HepG2 (cell line): ENCODE measurements around the gene JMJD1C. TPM values are rescaled to one million over a fixed set of nuclear protein-coding genes. Genes with fewer than 3 reads are reported as not detected.

Experiments
- GTF3A ChIP-seq: sonication (generic); formaldehyde crosslinking; conservative IDR thresholded peaks from 2 replicates; pipeline ENCODE4 v1.4.0; 2020; ENCODE audit warnings: mild to moderate bottlenecking, missing genetic modification reagents
- ISX ChIP-seq: sonication (generic); formaldehyde crosslinking; conservative IDR thresholded peaks from 2 replicates; pipeline ENCODE4 v1.5.0; 2020; ENCODE audit warnings: missing genetic modification reagents
- JUN ChIP-seq: sonication (generic); formaldehyde crosslinking; IDR thresholded peaks from 2 replicates; pipeline ENCODE4 v1.4.0; 2020; ENCODE audit warnings: mild to moderate bottlenecking, missing genetic modification reagents
- KMT2A ChIP-seq: sonication (generic); formaldehyde crosslinking; IDR thresholded peaks from 2 replicates; pipeline ENCODE4 v1.4.0; 2020; ENCODE audit warnings: missing genetic modification reagents
- KMT2B ChIP-seq: IDR thresholded peaks from 2 replicates; pipeline ENCODE4 v1.6.1; 2016; ENCODE audit warnings: missing genetic modification reagents, missing compliant biosample characterization
- NFKB2 ChIP-seq: sonication (generic); formaldehyde crosslinking; IDR thresholded peaks from 2 replicates; pipeline ENCODE4 v1.4.0; 2020; ENCODE audit warnings: missing genetic modification reagents, borderline replicate concordance
- RARA ChIP-seq: IDR thresholded peaks from 2 replicates; pipeline ENCODE4 v1.6.1; 2016; ENCODE audit warnings: missing genetic modification reagents, missing compliant biosample characterization
- TAF1 ChIP-seq: sonication (generic); formaldehyde crosslinking; IDR thresholded peaks from 2 replicates; pipeline ENCODE4 v1.4.0; 2020; ENCODE audit warnings: missing genetic modification reagents
- YEATS4 ChIP-seq: sonication (generic); formaldehyde crosslinking; IDR thresholded peaks from 2 replicates; pipeline ENCODE4 v1.4.0; 2020; ENCODE audit warnings: missing genetic modification reagents, borderline replicate concordance
- ZMYM3 ChIP-seq: sonication (generic); formaldehyde crosslinking; IDR thresholded peaks from 2 replicates; pipeline ENCODE4 v1.5.1; 2020; ENCODE audit warnings: mild to moderate bottlenecking, missing genetic modification reagents
- ZNF121 ChIP-seq: sonication (generic); formaldehyde crosslinking; IDR thresholded peaks from 2 replicates; pipeline ENCODE4 v1.5.0; 2020; ENCODE audit warnings: mild to moderate bottlenecking, missing genetic modification reagents
- ZNF572 ChIP-seq: sonication (generic); formaldehyde crosslinking; IDR thresholded peaks from 2 replicates; pipeline ENCODE4 v1.5.1; 2020; ENCODE audit warnings: mild to moderate bottlenecking, missing genetic modification reagents
- ZNF577 ChIP-seq: sonication (generic); formaldehyde crosslinking; IDR thresholded peaks from 2 replicates; pipeline ENCODE4 v1.4.0; 2020; ENCODE audit warnings: mild to moderate bottlenecking, low read depth, missing genetic modification reagents, borderline replicate concordance
- ZNF589 ChIP-seq: sonication (generic); formaldehyde crosslinking; conservative IDR thresholded peaks from 2 replicates; pipeline ENCODE4 v1.8.0; 2022; ENCODE audit warnings: mild to moderate bottlenecking, moderate library complexity, missing genetic modification reagents
- ZNF749 ChIP-seq: sonication (generic); formaldehyde crosslinking; IDR thresholded peaks from 2 replicates; pipeline ENCODE4 v1.8.0; 2022; ENCODE audit warnings: mild to moderate bottlenecking, missing genetic modification reagents, moderate library complexity, borderline replicate concordance
- polyA plus RNA-seq, 8 experiments: library from polyadenylated mRNA; depleted of rRNA in 3 of 8; stranded (reverse) in 7 of 8; unstranded in 1 of 8; fragments of >200 nt; fragmentation: Illumina TruSeq in 4 of 8; extraction: Trizol in 4 of 8; gene quantifications; 2 replicates each; pipeline versions ENCODE4 v1.2.1 to v1.2.3, GENCODE V29; 2011 to 2016; ENCODE audit warnings: low read depth in 4 of 8, missing spikeins in 1 of 8, mixed read lengths in 1 of 8; ENCODE audit not compliant: insufficient read depth in 1 of 8
- total RNA-seq, 5 experiments: library from RNA; depleted of rRNA; stranded (reverse); fragments of >200 nt; fragmentation: Illumina TruSeq; extraction: Trizol; gene quantifications; 2 replicates each; pipeline ENCODE4 v1.2.3, GENCODE V29; 2016; ENCODE audit warnings: low read depth in 1 of 5
- TF ChIP-seq, protein P1 (sequence below): sonication (generic); formaldehyde crosslinking; IDR thresholded peaks from one replicate; pipeline ENCODE4 v1.5.1; 2020; ENCODE audit warnings: mild to moderate bottlenecking, missing genetic modification reagents; ENCODE audit errors: not compliant biosample characterization
- TF ChIP-seq, protein P2 (sequence below): IDR thresholded peaks from 2 replicates; pipeline ENCODE4 v1.6.1; 2016; ENCODE audit warnings: low read depth
- TF ChIP-seq, protein P3 (sequence below): IDR thresholded peaks from 2 replicates; pipeline ENCODE4 v1.6.1; 2016; ENCODE audit warnings: low read depth, borderline replicate concordance
- TF ChIP-seq, protein P4 (sequence below): sonication (generic); formaldehyde crosslinking; IDR thresholded peaks from 2 replicates; pipeline ENCODE4 v1.5.0; 2020; ENCODE audit warnings: missing genetic modification reagents

JMJD1C gene
- total and polyA plus RNA-seq, 2 of the 13 experiments (the other 11 are each of a cell fraction or from before 2014, with no cell fraction given) = 42.3 to 42.7 TPM

DNA sequence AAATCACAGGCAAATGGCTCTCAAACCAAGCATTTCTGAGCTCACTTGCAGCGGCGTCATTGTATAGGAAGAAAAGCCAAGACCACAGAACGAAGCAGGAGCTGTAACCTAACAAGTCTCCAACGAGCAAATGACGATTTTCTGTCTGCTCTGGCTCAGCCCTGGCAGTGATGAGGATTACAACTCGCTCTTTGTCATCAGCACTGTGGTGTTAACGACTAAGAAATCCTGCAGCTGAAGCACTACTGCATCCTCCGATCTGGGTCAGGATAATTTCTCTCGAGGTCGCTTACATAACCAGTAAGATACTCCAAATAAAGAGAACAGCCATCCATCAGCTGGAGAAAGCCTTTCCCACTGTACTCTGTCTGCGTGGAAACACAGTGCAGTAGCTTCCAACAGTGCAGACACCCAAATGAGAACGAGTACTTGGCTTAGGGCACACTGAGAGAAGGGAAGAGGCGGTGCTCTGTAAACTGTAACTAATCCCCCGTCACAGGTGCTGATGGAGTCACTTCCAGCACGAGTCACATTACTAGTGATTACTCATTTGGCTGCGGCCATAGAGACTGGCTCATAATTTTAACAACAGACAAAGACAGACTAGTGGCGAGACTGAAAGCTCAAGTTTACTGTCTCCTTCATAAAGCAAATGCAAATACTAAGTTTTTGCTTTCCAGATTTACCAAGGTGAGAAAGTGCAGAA is 196.8 kb downstream of the JMJD1C start (continued):
- TF ChIP-seq, protein P1, sequence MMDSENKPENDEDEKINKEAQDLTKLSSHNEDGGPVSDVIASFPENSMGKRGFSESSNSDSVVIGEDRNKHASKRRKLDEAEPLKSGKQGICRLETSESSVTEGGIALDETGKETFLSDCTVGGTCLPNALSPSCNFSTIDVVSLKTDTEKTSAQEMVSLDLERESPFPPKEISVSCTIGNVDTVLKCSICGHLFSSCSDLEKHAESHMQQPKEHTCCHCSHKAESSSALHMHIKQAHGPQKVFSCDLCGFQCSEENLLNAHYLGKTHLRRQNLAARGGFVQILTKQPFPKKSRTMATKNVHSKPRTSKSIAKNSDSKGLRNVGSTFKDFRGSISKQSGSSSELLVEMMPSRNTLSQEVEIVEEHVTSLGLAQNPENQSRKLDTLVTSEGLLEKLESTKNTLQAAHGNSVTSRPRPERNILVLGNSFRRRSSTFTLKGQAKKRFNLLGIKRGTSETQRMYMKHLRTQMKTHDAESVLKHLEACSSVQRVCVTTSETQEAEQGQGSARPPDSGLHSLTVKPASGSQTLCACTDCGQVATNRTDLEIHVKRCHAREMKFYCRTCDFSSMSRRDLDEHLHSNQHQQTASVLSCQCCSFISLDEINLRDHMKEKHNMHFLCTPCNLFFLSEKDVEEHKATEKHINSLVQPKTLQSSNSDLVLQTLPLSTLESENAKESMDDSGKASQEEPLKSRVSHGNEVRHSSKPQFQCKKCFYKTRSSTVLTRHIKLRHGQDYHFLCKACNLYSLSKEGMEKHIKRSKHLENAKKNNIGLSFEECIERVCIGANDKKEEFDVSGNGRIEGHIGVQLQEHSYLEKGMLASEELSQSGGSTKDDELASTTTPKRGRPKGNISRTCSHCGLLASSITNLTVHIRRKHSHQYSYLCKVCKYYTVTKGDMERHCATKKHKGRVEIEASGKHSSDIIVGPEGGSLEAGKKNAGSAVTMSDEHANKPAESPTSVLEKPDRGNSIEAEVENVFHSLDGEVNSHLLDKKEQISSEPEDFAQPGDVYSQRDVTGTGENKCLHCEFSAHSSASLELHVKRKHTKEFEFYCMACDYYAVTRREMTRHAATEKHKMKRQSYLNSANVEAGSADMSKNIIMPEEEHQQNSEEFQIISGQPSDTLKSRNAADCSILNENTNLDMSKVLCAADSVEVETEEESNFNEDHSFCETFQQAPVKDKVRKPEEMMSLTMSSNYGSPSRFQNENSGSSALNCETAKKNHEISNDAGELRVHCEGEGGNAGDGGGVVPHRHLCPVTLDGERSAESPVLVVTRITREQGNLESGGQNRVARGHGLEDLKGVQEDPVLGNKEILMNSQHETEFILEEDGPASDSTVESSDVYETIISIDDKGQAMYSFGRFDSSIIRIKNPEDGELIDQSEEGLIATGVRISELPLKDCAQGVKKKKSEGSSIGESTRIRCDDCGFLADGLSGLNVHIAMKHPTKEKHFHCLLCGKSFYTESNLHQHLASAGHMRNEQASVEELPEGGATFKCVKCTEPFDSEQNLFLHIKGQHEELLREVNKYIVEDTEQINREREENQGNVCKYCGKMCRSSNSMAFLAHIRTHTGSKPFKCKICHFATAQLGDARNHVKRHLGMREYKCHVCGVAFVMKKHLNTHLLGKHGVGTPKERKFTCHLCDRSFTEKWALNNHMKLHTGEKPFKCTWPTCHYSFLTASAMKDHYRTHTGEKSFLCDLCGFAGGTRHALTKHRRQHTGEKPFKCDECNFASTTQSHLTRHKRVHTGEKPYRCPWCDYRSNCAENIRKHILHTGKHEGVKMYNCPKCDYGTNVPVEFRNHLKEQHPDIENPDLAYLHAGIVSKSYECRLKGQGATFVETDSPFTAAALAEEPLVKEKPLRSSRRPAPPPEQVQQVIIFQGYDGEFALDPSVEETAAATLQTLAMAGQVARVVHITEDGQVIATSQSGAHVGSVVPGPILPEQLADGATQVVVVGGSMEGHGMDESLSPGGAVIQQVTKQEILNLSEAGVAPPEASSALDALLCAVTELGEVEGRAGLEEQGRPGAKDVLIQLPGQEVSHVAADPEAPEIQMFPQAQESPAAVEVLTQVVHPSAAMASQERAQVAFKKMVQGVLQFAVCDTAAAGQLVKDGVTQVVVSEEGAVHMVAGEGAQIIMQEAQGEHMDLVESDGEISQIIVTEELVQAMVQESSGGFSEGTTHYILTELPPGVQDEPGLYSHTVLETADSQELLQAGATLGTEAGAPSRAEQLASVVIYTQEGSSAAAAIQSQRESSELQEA (CRISPR knock-in tag) = no peak
- peak; percentile 59; the same call in 1 of the 2 replicates for TF ChIP-seq YEATS4 (CRISPR knock-in tag)
- no peak for TF ChIP-seq JUN
- 0 out of 2 replicates have a peak, but pooled peaks have one; percentile 31 for TF ChIP-seq KMT2B (CRISPR knock-in tag)
- TF ChIP-seq, protein P2, sequence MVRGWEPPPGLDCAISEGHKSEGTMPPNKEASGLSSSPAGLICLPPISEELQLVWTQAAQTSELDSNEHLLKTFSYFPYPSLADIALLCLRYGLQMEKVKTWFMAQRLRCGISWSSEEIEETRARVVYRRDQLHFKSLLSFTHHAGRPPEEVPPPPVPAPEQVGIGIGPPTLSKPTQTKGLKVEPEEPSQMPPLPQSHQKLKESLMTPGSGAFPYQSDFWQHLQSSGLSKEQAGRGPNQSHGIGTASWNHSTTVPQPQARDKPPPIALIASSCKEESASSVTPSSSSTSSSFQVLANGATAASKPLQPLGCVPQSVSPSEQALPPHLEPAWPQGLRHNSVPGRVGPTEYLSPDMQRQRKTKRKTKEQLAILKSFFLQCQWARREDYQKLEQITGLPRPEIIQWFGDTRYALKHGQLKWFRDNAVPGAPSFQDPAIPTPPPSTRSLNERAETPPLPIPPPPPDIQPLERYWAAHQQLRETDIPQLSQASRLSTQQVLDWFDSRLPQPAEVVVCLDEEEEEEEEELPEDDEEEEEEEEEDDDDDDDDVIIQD (CRISPR knock-in tag) = 0 out of 2 replicates have a peak, but pooled peaks have one; percentile 21
- no peak for TF ChIP-seq ZNF589
- TF ChIP-seq TAF1 (CRISPR knock-in tag) = peak; percentile 92
- TF ChIP-seq, protein P3, sequence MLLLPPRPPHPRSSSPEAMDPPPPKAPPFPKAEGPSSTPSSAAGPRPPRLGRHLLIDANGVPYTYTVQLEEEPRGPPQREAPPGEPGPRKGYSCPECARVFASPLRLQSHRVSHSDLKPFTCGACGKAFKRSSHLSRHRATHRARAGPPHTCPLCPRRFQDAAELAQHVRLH (CRISPR knock-in tag) = 0 out of 2 replicates have a peak, but pooled peaks have one; percentile 22
- TF ChIP-seq NFKB2 = no peak
- no peak for TF ChIP-seq ZNF749 (CRISPR knock-in tag)
- peak; percentile 53; the same call in 1 of the 2 replicates for TF ChIP-seq KMT2A (CRISPR knock-in tag)
- no peak for TF ChIP-seq ZNF577
- no peak; the same call in 1 of the 2 replicates for TF ChIP-seq RARA
- no peak for TF ChIP-seq ZNF121
- TF ChIP-seq ISX = no peak
- TF ChIP-seq GTF3A (CRISPR knock-in tag) = no peak
- TF ChIP-seq, protein P4, sequence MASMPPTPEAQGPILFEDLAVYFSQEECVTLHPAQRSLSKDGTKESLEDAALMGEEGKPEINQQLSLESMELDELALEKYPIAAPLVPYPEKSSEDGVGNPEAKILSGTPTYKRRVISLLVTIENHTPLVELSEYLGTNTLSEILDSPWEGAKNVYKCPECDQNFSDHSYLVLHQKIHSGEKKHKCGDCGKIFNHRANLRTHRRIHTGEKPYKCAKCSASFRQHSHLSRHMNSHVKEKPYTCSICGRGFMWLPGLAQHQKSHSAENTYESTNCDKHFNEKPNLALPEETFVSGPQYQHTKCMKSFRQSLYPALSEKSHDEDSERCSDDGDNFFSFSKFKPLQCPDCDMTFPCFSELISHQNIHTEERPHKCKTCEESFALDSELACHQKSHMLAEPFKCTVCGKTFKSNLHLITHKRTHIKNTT = no peak
- no peak for TF ChIP-seq ZNF572
- no peak; the same call in 1 of the 2 replicates for TF ChIP-seq ZMYM3 (CRISPR knock-in tag)
